HEK293 (cell line): ENCODE results near the gene PRKG1.

Experiments
- CTCF ChIA-PET: fragments of 350-600 bp; formaldehyde crosslinking; extraction: SDS; loops from one replicate; lab custom pipeline; 2021; ENCODE audit warnings: antibody characterized with exemption; lab: Yijun Ruan, JAX
- POLR2A ChIA-PET: fragments of 300-600 bp; formaldehyde crosslinking; extraction: SDS; loops from one replicate; lab custom pipeline; 2020; ENCODE audit warnings: antibody characterized with exemption, inconsistent platforms; lab: Yijun Ruan, JAX
- H3K27ac ChIP-seq: fragments of 200-500 bp; sonication (Bioruptor generic); 2 replicates; pipeline ENCODE4 v1.5.1; 2014; ENCODE audit warnings: low read depth, low read length, control low read depth, inconsistent platforms; ENCODE audit errors: extremely low read depth
- H3K36me3 ChIP-seq, 2 experiments: fragments of 200-500 bp in 1 of 2; sonication (Bioruptor generic) in 1 of 2; 1 replicate in 1 of 2; 2 replicates in 1 of 2; pipeline ENCODE4 v1.5.1; 2014 to 2017; ENCODE audit warnings: inconsistent platforms in 2 of 2, low read length in 2 of 2; ENCODE audit not compliant: control insufficient read depth in 2 of 2, insufficient read depth in 1 of 2
- H3K4me1 ChIP-seq: fragments of 200-500 bp; sonication (Bioruptor generic); 2 replicates; pipeline ENCODE4 v1.5.1; 2014; ENCODE audit warnings: mild to moderate bottlenecking, low read length, inconsistent platforms; ENCODE audit not compliant: control insufficient read depth, insufficient read depth
- H3K4me3 ChIP-seq: 2 replicates; pipeline ENCODE4 v1.5.1; 2011; ENCODE audit warnings: low read depth, mild to moderate bottlenecking, control low read depth, low read length, moderate library complexity
- H3K9me3 ChIP-seq: fragments of 200-500 bp; sonication (Bioruptor generic); 2 replicates; pipeline ENCODE4 v1.5.1; 2014; ENCODE audit warnings: low read depth, low read length, inconsistent platforms; ENCODE audit not compliant: control insufficient read depth, insufficient read depth
- BCL11A ChIP-seq: fragments of 450-650 bp; formaldehyde crosslinking; IDR thresholded peaks from 2 replicates; pipeline ENCODE4 v1.5.1; 2016; ENCODE audit warnings: low read depth, missing biosample characterization, missing genetic modification characterization
- KLF10 ChIP-seq: fragments of 450-650 bp; IDR thresholded peaks from 2 replicates; pipeline ENCODE4 v1.5.1; 2018; ENCODE audit warnings: missing biosample characterization, mild to moderate bottlenecking, missing genetic modification characterization
- MEIS1 ChIP-seq: sonication (generic); formaldehyde crosslinking; IDR thresholded peaks from 2 replicates; pipeline ENCODE4 v1.8.1; 2022; ENCODE audit warnings: missing genetic modification reagents, mild to moderate bottlenecking, borderline replicate concordance
- PRDM2 ChIP-seq: fragments of 450-650 bp; formaldehyde crosslinking; IDR thresholded peaks from 2 replicates; pipeline ENCODE4 v1.5.1; 2016; ENCODE audit warnings: missing biosample characterization, missing genetic modification characterization, borderline replicate concordance
- SCRT2 ChIP-seq: fragments of 450-650 bp; formaldehyde crosslinking; IDR thresholded peaks from 2 replicates; pipeline ENCODE4 v1.5.1; 2016; ENCODE audit warnings: missing biosample characterization, missing genetic modification characterization
- YY1 ChIP-seq: fragments of 450-650 bp; formaldehyde crosslinking; IDR thresholded peaks from 2 replicates; pipeline ENCODE4 v1.5.1; 2018; ENCODE audit warnings: missing biosample characterization, missing genetic modification characterization
- ZBTB17 ChIP-seq: fragments of 450-650 bp; formaldehyde crosslinking; IDR thresholded peaks from 2 replicates; pipeline ENCODE4 v1.5.1; 2016; ENCODE audit warnings: missing biosample characterization, missing genetic modification characterization
- ZBTB20 ChIP-seq: fragments of 450-650 bp; formaldehyde crosslinking; IDR thresholded peaks from 2 replicates; pipeline ENCODE4 v1.5.1; 2016; ENCODE audit warnings: missing biosample characterization, missing genetic modification characterization
- ZBTB21 ChIP-seq: fragments of 450-650 bp; formaldehyde crosslinking; IDR thresholded peaks from 2 replicates; pipeline ENCODE4 v1.5.1; 2017; ENCODE audit warnings: missing biosample characterization, missing genetic modification characterization
- ZIC2 ChIP-seq: fragments of 450-650 bp; formaldehyde crosslinking; IDR thresholded peaks from 2 replicates; pipeline ENCODE4 v1.5.1; 2016; ENCODE audit warnings: missing biosample characterization, missing genetic modification characterization
- ZNF10 ChIP-seq: fragments of 450-650 bp; formaldehyde crosslinking; IDR thresholded peaks from 2 replicates; pipeline ENCODE4 v1.5.1; 2017; ENCODE audit warnings: missing biosample characterization, missing genetic modification characterization
- ZNF140 ChIP-seq: fragments of 450-650 bp; formaldehyde crosslinking; IDR thresholded peaks from 2 replicates; pipeline ENCODE4 v1.5.1; 2016; ENCODE audit warnings: missing biosample characterization, missing genetic modification characterization
- ZNF146 ChIP-seq: fragments of 450-650 bp; formaldehyde crosslinking; IDR thresholded peaks from 2 replicates; pipeline ENCODE4 v1.5.1; 2016; ENCODE audit warnings: missing biosample characterization, missing genetic modification characterization
- ZNF202 ChIP-seq: fragments of 450-650 bp; formaldehyde crosslinking; IDR thresholded peaks from 2 replicates; pipeline ENCODE4 v1.5.1; 2016; ENCODE audit warnings: missing biosample characterization, missing genetic modification characterization, borderline replicate concordance
- ZNF274 ChIP-seq, 2 experiments: fragments of 200-500 bp in 1 of 2; fragments of 450-650 bp in 1 of 2; sonication (Bioruptor generic) in 1 of 2; formaldehyde crosslinking in 1 of 2; IDR thresholded peaks; 2 replicates each; pipeline versions ENCODE4 v1.5.1 to v1.6.1; 2014 to 2016; ENCODE audit warnings: borderline replicate concordance in 1 of 2, inconsistent platforms in 1 of 2, low read length in 1 of 2, missing biosample characterization in 1 of 2, missing genetic modification characterization in 1 of 2
- ZNF324 ChIP-seq: fragments of 450-650 bp; formaldehyde crosslinking; IDR thresholded peaks from 2 replicates; pipeline ENCODE4 v1.5.1; 2016; ENCODE audit warnings: missing biosample characterization, missing genetic modification characterization
- ZNF341 ChIP-seq: fragments of 450-650 bp; formaldehyde crosslinking; IDR thresholded peaks from 2 replicates; pipeline ENCODE4; 2016; ENCODE audit warnings: low read depth, missing biosample characterization, missing genetic modification characterization
- ZNF37A ChIP-seq: fragments of 450-650 bp; IDR thresholded peaks from 2 replicates; pipeline ENCODE4 v1.5.1; 2018; ENCODE audit warnings: missing biosample characterization, missing genetic modification characterization
- ZNF521 ChIP-seq: fragments of 450-650 bp; formaldehyde crosslinking; IDR thresholded peaks from 2 replicates; pipeline ENCODE4 v1.5.1; 2017; ENCODE audit warnings: missing biosample characterization, mild to moderate bottlenecking, missing genetic modification characterization
- ZNF529 ChIP-seq: fragments of 450-650 bp; formaldehyde crosslinking; IDR thresholded peaks from 2 replicates; pipeline ENCODE4 v1.5.1; 2017; ENCODE audit warnings: missing genetic modification characterization, missing biosample characterization; ENCODE audit not compliant: insufficient replicate concordance
- ZNF645 ChIP-seq: fragments of 450-650 bp; formaldehyde crosslinking; IDR thresholded peaks from 2 replicates; pipeline ENCODE4; 2016; ENCODE audit warnings: missing biosample characterization, missing genetic modification characterization
- ZNF670 ChIP-seq: fragments of 450-650 bp; formaldehyde crosslinking; IDR thresholded peaks from 2 replicates; pipeline ENCODE4 v1.5.1; 2016; ENCODE audit warnings: missing biosample characterization, missing genetic modification characterization, low read depth
- ZNF704 ChIP-seq: fragments of 450-650 bp; formaldehyde crosslinking; IDR thresholded peaks from 2 replicates; pipeline ENCODE4 v1.5.1; 2016; ENCODE audit warnings: missing biosample characterization, missing genetic modification characterization
- ZNF843 ChIP-seq: fragments of 450-650 bp; formaldehyde crosslinking; IDR thresholded peaks from 2 replicates; pipeline ENCODE4 v1.5.1; 2016; ENCODE audit warnings: missing biosample characterization, missing genetic modification characterization
- ZSCAN4 ChIP-seq: fragments of 450-650 bp; formaldehyde crosslinking; IDR thresholded peaks from 2 replicates; pipeline ENCODE4 v1.5.1; 2017; ENCODE audit warnings: missing biosample characterization, missing genetic modification characterization
- ZSCAN5A ChIP-seq: fragments of 450-650 bp; formaldehyde crosslinking; IDR thresholded peaks from 2 replicates; pipeline ENCODE4 v1.5.1; 2016; ENCODE audit warnings: missing biosample characterization, missing genetic modification characterization

The PRKG1 gene

GRCh38 chr10:52208365-52208764 is 1134.1 kb downstream of the PRKG1 start (continued):
- TF ChIP-seq BCL11A = no peak
- TF ChIP-seq ZNF704 = no peak
- no peak for TF ChIP-seq ZNF146
- TF ChIP-seq ZNF202 (tag by site-specific recombination) = no peak
- TF ChIP-seq ZIC2 (tag by site-specific recombination) = no peak

- CTCF ChIA-PET = interaction anchor here (0.7 kb wide), 1 partner anchor 205 kb away, joined by 3 read pairs; no protein-coding TSS in a partner anchor
These were observed 1135.9 kb downstream of the PRKG1 start for GRCh38 chr10:52210161-52210560.

GRCh38 chr10:52212062-52212461 is 1137.8 kb downstream of the PRKG1 start:
- ChIA-PET CTCF (interaction anchor here (0.6 kb wide), 1 partner anchor 94 kb away, joined by 3 read pairs; no protein-coding TSS in a partner anchor), POLR2A (no interaction called here)
- Histone ChIP-seq H3K9me3 (no peaks in the 10 kb centered on the region), H3K4me3 (no peak overlapping the region), H3K27ac (no peak overlapping the region), H3K4me1 (peaks cover 2% of the 10 kb centered on the region; the same call in 1 of the 2 replicates), H3K36me3 (no peaks in the 10 kb centered on the region)
- TF ChIP-seq ZNF670 (no peak), SCRT2 (tag by site-specific recombination) (no peak), ZNF10 (tag by site-specific recombination) (no peak), ZBTB17 (tag by site-specific recombination) (no peak), PRDM2 (tag by site-specific recombination) (no peak), ZNF529 (tag by site-specific recombination) (no peak), ZBTB21 (tag by site-specific recombination) (no peak), MEIS1 (CRISPR knock-in tag) (no peak)

More at GRCh38 chr10:52210161-52210560, 1135.9 kb downstream of the PRKG1 start:
- TF ChIP-seq MEIS1 (CRISPR knock-in tag) = no peak
- TF ChIP-seq ZNF341 (tag by site-specific recombination) = no peak
- TF ChIP-seq ZNF843 (tag by site-specific recombination) = no peak
- TF ChIP-seq YY1 (tag by site-specific recombination) = no peak
- no peak for TF ChIP-seq ZNF521 (tag by site-specific recombination)
- no peak for TF ChIP-seq ZNF140
- no peak for TF ChIP-seq KLF10 (tag by site-specific recombination)
- TF ChIP-seq ZNF37A (tag by site-specific recombination) = no peak
- TF ChIP-seq ZNF274 (IDR thresholded peaks at IDR 0.05; ENCODE audit: low read length) = no peak
- no peak for TF ChIP-seq ZNF274 (tag by site-specific recombination; IDR thresholded peaks at IDR 0.05; ENCODE audit: borderline replicate concordance)
- no peak for TF ChIP-seq ZSCAN4 (tag by site-specific recombination)
- TF ChIP-seq ZNF324 = no peak
- no peak for TF ChIP-seq ZSCAN5A (tag by site-specific recombination)
- TF ChIP-seq ZNF645 = no peak
- no peak for TF ChIP-seq ZBTB20 (tag by site-specific recombination)
- Histone ChIP-seq H3K36me3 (no peaks in the 10 kb centered on the region), H3K27ac (no peak overlapping the region), H3K9me3 (no peaks in the 10 kb centered on the region), H3K4me1 (no peaks in the 10 kb centered on the region), H3K4me3 (no peak overlapping the region)
- POLR2A ChIA-PET = no interaction called here
